CD4-positive, alpha-beta T cell treated with Interleukin-21 for 1 hour (primary cell): ENCODE results near the gene APOBR.
"Not testable (repeated sequence)": the region's sequence is repeated elsewhere in the genome, so short reads cannot be mapped to it uniquely, and the experiment has no call there.

Experiments
- DNase-seq: peaks from one replicate; pipeline ENCODE4 v3.0.0-alpha.2; 2020

APOBR gene

DNA sequence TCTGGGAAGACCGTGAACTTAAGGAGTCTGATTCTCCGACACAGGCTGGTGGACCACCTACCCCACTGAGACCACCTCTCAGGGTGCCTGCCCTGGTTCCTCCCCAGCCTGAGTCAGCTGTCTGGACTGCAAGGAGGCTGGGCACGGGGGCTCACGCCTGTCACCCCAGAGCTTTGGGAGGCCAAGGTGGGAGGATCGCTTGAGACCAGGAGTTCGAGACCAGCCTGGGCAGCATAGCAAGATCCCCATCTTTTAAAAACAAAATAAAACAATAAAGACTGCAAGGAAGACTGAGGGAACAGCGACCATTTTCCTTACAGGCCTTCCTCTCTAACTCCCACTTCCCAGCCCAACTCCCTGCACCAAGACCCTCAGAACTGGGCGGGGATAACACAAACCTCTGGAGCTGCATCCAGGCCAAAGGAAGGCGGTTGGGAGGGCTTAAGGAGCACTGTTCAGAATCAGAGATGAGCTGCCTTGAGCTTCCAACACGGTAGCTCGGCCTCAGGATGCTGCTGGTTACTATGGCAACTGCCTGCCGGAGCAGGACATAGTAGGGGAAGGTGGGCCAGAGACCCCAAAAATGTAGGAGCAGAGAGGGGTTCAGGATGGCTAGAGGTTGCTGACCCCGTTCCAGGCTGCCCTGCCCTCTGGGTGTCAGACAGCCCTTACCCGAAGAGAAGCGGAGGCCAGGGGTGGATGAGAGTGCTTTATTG, 4.4 kb downstream of the APOBR start:
- DNase-seq = no peak

DNA sequence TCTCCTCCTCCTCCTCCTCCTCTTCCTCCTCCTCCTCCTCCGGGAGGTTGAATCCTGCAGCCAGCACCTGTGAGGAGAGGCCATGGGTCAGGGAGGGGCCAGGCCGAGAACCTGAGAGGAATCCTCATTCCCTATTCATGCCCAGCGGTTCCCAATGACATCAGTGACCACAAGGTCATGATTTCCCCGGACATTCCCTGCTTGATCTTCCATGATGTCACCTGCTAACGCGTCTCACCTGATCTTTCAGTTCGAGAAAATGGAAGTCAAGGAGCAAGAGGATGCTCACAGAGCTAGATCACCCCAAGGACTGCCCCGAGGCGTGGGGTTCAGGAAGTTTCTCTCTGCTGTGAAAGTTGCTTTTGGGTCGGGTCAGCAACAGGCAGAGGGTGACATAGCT, 5.4 kb downstream of the APOBR start:
- no peak for DNase-seq

DNA sequence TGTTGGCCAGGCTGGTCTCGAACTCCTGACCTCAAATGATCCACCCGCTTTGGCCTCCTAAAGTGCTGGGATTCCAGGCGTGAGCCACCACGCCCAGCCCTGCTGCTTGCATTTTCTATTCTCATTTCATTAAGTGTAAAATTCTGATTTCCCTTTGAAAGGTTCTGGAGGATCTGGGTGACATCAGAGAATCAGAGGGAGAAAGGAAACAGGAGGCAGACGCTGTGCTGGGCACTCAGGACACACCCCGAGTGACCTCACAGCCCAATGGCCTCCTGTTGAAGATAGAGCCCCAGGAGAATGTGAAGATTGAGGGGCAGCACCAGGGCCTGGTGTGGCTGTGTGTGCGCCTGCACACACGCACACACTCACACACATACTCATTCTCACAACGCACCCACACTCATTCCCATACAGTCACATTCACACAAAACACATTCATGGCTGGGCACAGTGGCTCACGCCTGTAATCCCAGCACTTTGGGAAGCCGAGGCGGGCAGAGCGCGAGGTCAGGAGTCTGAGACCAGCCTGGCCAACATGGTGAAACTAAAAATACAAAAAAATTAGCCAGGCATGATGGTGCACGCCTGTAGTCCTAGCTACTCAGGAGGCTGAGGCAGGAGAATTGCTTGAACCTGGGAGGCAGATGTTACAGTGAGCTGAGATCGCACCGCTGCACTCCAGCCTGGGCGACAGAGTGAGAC, 6.2 kb downstream of the APOBR start:
- DNase-seq = not testable (repeated sequence)

DNA sequence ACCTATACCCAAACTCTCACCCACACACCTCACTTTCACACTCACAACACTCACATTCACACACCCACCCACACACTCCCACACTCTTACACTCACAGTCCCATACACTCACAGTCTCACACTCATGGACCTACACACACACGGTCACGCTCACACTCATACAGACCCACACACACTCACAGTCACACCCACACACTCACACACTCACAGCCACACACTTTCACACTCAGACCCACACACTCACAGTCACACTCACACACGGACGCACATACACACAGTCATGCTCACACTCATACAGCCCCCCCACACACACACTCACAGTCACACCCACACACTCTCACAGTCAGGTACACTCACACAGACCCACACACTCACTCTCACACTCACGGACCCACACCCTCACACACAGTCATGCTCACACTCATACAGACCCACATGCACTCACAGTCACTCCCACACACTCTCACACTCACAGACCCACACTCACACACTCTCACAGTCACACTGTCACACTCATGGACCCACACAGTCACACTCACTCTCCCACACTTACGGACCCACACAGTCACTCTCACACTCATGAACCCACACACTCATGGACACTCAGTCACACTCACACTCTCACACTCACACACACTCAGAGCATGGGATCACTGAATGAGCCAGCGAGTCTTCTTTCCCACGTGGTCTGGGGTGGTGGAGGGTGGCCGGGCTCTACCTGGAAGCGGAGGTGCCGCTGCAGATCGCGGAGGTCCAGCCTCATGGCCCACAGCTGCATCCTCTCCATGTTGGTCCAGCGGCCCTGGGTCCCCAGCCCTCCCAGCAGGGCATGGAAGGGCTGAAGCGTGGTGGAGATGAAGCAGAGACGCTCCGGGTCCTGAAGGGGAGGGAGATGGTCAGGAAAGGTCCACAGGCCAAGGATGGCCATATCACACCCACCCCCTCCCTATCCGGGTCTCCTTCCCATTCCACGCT, 7.1 kb downstream of the APOBR start:
- DNase-seq = no peak

DNA sequence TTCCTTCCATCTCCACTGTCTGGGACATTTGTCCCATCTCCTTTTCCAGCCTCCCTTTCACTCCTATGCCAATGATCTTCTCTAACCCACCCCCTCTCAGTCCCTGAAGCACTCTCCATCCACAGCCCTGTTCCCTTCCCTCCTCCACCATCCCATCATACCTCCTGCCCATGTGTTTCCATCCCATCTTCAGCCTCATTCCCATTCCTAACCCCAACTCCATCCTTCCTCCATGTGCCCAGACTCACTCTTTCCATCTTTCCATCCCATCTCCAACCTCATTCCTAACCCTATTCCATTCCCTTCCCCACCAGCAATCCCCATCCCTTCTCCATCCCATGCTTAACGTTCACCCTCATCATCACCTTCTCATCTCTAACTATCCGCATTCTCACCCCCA, 7.8 kb downstream of the APOBR start:
- no peak for DNase-seq

DNA sequence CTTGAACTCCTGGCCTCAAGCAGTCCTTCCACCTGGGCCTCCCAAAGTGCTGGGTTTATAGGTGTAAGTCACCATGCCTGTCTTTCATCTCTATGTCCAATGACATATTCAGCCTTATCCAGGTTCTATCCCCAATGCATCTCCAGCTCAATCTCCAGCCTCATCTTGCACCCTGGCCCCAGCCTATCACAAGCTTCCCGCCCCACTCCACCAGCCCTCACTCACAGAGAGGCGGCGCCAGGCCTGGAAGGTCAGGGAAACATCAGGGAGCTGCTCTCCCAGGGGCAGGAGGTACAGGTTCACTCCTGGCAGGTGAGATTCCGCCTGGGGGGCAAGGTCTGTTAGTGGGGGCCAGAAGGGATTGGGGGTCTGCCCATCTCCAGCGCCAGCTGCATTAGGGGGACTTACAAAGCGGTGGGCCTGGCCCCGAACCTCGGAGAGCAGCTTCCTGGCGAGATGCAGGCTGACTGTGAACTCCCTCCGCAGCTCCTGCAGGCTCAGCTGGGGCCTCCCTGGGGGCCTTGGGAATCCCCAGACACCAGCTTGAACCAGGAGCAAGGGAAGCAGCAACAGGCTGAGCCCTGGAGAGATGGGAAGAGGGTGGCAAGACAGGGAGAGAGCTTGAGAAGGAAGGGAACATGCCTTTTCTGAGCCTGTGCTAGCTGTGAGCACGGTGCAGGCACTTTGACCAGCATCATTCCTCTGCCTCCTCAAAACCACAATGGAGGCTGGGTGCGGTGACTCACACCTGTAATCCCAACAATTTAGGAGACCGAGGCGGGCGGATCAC, 9.2 kb downstream of the APOBR start:
- DNase-seq = no peak

DNA sequence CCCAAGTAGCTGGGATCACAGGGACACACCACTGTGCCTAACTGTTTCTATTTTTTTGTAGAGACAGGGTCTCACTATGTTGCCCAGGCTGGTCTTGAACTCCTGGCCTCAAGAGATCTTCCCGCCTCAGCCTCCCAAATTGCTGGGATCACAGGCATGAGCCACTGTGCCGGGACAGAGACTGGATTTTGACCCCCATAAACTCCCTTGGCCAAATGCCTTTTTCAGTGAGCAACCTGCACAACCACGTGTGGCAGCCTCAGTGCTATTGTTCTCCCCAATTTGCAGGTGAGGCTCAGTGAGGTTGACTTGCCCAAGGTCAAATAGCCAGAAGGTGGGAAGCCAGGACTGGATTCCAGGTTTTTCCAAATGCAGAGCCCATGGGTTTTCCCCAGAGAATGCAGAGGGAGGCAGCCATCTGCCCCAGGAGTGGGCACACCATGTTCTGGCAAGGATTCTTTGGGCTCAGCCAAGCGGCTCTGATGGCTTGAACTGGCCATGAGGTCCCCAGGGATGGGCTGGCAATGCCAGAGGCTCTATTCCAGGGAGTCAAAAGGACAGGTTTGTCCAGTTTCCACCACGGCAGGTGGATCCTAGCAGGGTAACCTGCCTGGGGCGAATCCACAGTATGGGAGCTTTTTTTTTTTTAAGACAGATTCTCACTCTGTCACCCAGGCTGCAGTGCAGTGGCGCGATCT, 10.4 kb downstream of the APOBR start:
- DNase-seq = no peak

DNA sequence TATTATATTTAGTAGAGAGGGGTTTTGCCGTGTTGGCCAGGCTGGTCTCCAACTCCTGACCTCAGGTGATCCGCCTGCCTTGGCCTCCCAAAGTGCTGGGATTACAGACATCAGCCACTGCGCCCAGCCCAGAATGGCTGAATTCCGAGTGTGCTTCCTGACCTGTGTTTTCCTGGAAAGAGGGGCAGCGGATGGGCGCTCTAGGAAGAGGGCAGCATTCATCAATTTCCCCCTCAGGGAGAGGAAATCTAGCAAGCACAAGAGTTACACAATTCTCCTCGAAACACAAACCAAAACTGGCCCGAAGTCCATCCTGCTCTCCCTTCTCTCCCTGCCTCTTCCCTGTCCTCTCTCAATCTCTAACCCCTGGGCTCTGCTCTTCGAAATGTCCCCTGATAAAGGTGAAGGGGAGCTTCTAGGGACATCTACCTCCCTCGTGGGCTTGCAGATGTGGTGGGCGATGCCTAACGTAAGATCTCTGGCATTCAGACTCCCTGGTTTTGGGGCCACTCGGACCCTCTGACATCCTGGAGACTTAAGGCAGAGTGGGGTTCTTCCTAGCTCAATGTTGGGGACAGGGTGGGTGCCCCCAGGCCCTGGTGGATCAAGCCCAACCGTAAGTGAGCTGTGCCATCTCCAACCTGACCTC, 11.2 kb downstream of the APOBR start:
- no peak for DNase-seq

DNA sequence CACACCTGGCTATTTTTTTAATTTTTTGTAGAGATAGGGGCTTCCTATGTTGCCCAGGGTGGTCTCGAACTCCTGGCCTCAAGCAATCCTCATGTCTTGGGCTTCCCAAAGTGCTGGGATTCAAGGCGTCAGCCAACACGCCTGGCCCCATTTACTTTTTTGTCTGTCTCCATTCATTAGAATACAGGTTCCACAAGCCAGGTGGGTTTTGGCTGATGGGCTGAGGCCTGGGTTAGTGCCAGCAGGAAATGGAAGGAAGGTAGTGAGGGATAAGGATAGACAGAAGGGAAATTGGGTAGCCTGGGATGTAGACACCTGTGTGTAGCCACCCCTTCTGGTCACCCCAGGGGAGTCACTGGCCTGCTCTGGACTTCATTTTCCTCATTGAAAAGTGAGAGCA, 16.6 kb downstream of the APOBR start:
- no peak for DNase-seq

DNA sequence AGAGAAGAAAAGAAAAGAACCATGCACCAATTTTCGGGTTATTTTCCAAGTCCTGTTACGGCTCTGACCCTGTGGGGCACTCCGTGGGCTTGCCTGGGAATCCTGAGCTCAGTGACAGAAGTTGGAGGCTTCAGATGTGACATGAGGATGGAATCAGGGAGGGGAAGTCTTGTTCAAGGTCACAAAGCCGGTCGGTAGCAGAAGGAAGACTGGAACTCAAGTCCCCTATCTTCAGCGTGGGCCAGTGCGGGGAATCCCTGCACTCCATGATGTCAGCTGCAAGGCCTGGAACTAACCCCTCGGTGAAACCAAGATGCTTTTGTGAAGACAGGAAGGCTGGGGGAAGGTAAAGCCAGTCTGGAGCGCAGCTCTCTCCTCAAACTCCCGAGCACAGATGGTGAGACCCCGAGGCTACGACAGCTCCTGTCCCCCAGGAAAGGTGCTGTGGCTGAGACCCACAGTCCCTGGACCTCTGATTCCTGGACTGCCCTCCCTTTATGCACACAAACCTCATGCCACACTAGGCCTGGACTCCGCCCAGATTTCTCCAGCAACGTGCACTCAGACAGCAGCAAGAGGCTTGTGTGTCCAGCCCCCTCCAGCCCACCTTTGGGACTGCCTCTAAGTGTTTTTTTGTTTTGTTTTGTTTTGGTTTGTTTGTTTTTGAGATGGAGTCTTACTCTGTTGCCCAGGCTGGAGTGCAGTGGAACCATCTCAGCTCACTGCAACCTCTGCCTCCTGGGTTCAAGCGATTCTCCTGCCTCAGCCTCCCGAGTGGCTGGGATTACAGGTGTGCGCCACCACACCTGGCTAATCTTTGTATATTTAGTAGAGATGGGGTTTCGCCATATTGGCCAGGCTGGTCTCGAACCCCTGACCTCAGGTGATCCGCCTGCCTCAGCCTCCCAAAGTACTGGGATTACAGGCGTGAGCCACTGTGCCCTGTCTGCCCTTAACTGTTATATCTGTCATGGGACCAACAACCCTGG, 17.7 kb downstream of the APOBR start:
- no peak for DNase-seq

DNA sequence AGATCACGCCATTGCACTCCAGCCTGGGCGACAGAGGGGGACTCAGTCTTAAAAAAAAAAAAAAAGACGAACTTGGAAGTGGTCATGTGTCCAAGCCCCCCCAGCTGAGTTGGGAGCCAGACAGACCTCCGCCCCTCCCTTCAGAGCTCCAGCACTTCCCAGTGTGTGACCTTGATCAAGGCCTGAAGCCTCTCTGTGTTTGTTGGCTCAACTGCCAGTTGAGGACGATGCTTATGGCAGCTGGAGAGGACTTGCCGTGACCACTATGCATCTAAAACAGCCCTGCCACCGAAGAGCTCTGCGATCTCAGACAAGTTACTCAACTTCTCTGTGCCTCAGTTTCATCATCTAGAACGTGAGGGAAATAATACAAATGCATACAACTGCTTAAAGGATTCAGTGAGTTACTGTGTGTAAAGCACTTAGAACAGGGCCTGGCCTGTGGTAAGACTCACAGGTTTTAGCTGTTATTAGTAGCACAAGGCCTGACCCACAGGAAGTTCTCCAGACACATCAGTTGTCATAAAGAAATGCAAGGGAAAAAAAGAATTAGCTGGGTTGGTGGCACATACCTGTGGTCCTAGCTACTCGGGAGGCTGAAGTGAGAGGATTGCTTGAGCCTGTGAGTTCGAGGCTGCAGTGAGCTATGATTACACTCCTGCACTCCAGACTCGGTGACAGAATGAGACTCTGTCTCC, 19.2 kb downstream of the APOBR start:
- DNase-seq = no peak

DNA sequence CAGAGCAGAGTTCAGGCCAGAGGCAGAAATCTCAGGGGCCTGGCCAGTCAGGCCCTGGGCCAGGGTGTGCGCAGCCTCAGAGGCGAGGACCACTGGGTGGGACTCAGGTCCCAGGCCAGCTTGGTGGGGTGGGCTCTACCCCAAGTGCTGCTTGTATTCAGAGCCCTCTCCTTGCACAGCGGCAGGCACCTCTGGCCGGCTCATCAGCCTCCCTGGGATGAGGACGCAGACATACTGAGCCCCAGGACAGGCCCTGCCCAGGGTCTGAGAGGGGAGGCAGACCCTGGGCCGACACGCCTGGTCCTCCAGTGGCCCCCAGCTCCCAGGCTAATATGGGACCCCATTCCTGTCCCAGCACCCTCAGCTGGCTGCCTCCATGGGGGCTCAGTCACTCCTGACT, 19.8 kb downstream of the APOBR start:
- DNase-seq = no peak

DNA sequence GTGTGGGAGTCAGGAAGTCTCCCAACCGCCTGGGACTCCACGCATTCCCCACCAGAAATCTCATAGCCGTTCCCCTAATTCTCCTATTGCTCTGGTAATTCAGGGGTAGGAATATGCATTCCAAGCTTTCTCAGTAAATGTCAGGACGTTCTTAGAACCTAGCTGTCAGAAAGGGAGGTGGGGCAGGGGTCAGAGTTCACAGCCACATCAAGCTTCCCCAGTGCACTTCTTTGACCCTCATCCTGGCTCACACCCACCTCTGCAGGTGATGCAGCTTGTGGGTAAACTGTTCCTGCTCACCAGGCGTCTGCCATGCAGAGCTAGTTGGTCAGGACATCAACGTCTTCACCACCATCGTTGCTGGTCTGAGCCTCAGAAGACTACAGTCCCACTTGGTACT, 26.2 kb downstream of the APOBR start:
- DNase-seq = no peak

DNA sequence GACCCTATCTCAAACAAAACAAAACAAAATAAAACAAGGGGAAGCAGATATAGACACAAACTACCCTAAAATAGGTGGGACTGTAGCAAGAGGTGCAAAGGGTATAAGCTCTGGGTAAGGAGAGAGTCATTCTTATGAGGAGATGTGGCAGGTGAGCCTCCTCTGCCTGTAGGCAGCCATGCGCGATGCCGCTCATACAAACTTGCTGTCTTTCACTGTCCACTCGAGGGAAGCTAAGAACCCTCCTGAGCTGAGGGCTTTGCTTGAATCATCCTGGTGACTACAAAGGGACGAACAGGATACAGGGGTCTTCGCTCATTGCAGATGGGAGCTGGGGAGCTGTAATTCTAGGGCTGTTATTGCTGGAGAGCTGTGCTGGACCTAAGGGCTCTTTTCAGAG, 27.0 kb downstream of the APOBR start:
- DNase-seq = no peak

DNA sequence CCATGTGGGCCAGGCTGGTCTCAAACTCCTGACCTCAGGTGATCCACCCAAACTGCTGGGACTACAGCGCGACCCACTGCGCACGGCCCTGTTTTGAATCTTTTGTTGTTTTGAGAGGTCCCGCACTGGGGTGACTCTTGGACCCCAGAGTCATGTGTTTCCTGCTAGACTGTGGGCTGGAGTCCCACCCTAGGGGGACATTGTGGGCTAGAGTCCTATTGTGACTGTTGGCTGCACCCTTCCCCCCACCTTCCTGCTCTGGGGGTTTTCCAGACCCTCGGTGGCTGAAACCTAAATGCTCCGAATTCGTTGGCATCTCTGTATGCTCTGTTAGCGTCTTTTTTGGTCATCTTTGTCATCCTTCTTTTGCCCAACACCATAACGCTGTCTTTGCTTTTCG, 28.3 kb downstream of the APOBR start:
- DNase-seq = no peak

DNA sequence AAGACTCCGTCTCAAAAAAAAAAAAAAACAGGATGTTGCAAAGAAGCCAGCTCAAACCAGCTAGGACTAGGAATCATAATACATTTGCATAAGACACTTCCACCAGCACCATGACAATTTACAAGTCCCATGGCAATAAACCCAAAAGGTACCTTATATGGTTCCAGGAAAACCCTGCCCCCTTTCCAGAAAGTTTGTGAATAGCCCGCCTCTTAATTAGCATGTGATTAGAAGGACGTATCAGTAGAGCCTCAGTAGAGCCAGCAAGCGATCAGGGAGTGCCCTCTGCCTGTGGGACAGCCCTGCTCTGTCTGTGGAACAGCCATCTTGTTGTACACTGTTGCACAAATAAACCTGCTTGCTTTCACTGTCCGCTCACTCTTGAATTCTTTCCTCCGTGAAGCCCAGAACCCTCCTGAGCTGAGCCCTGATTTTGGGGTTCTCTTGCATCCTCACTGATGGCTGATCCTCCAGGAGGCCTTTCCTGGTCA, 30.3 kb downstream of the APOBR start:
- peak; percentile 29 for DNase-seq

DNA sequence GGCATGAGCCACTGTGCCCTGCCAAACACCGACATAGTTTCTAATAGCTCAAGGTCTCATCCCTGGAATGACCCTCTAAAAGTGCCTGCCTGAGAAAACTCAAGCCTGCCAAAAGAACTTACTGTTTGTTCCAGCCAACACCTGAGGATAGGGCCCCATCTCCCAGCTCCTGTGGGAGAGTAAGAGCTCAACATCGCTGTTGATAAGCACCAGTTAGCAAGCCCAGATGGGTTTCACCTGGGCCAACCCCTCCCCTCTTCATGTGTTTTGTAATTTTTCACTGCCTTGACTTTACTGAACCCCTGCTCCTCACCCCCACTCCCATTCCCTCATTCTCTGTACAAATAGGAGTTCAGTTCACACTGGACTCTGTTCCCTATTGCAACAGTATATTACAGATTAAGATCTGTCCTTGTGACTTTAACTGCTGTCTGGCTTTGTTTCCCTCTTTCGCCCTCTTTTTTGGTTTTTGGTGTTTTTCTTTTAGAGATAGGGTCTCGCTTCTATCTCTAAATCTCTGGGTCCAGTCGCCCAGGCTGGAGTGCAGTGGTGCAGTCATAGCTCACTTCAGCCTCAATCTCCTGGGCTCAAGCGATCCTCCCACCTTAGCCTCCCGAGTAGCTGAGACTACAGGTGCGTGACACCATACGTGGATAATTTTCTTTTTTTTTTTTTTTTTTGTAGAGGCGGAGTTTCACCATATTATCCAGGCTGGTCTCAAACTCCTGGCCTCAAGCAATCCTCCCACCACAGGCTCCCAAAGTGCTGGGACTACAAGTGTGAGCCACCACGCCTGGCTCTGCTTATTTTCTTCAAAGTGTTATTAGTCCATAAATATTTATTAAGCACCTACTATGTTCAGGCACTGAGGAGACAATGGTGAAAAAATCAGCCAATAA, 32.0 kb downstream of the APOBR start:
- DNase-seq = no peak

DNA sequence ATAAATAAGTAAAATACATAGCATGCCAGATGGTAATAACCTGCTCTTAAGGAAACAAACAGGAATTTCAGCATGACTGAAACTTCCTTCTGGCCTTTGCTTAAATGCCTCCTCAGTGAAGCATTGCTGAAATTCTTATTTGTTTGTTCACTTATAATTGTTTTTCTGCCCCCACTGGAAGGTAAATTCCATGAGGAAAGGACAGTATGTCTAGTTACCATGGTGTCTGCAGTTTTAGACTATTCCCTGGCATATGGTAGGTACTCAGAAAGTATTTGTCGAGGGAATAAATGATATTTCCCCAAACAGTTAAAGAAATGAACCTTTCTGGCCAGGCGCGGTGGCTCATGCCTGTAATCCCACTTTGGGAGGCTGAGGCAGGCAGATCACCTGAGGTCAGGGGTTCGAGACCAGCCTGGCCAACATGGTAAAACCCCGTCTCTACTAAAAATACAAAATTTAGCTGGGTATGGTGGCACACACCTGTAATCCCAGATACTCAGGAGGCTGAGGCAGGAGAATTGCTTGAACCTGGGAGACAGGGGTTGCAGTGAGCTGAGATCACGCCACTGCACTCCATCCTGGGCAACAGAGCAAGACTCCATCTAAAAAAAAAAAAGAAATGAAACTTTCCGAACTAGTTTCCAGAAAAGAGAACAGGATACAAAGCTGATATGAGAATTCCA, 32.8 kb downstream of the APOBR start:
- not testable (repeated sequence) for DNase-seq
